Mesenchymal stem cell (in vitro differentiated cells and primary cell): Measurements from ENCODE around the gene HTR1A.

Source experiments
- DNase-seq: peaks from one replicate; pipeline ENCODE4 v3.0.0-alpha.2; 2013
- H2AFZ ChIP-seq: one replicate; pipeline ENCODE4 v1.6.1; 2013; ENCODE audit warnings: low read depth, mild to moderate bottlenecking, control low read depth, inconsistent platforms, low read length, moderate library complexity
- H2AK5ac ChIP-seq: 2 replicates; pipeline ENCODE4 v1.6.1; 2013; ENCODE audit warnings: low read length, moderate library complexity, mild to moderate bottlenecking, inconsistent platforms; ENCODE audit not compliant: severe bottlenecking
- H2BK120ac ChIP-seq: one replicate; pipeline ENCODE4 v1.6.1; 2013; ENCODE audit warnings: low read depth, mild to moderate bottlenecking, inconsistent platforms, low read length, moderate library complexity
- H2BK12ac ChIP-seq, 2 experiments: one replicate each; pipeline ENCODE4 v1.6.1; 2013; ENCODE audit warnings: inconsistent platforms in 2 of 2, low read length in 2 of 2, mild to moderate bottlenecking in 2 of 2, moderate library complexity in 2 of 2, control low read depth in 1 of 2
- H2BK15ac ChIP-seq: one replicate; pipeline ENCODE4 v1.6.1; 2013; ENCODE audit warnings: mild to moderate bottlenecking, low read depth, inconsistent platforms; ENCODE audit not compliant: poor library complexity, severe bottlenecking
- H2BK5ac ChIP-seq: 2 replicates; pipeline ENCODE4 v1.6.1; 2013; ENCODE audit warnings: low read depth, mild to moderate bottlenecking, low read length, control low read depth, inconsistent platforms; ENCODE audit not compliant: poor library complexity, severe bottlenecking
- H3K14ac ChIP-seq, 2 experiments: one replicate each; pipeline ENCODE4 v1.6.1; 2013; ENCODE audit warnings: inconsistent platforms in 2 of 2, low read length in 2 of 2, control low read depth in 1 of 2, mild to moderate bottlenecking in 1 of 2, moderate library complexity in 1 of 2
- H3K18ac ChIP-seq, 2 experiments: one replicate each; pipeline ENCODE4 v1.6.1; 2013; ENCODE audit warnings: inconsistent platforms in 2 of 2, low read length in 2 of 2, control low read depth in 1 of 2, low read depth in 1 of 2, mild to moderate bottlenecking in 1 of 2
- H3K23ac ChIP-seq, 2 experiments: one replicate each; pipeline ENCODE4 v1.6.1; 2013; ENCODE audit warnings: inconsistent platforms in 2 of 2, low read length in 2 of 2, mild to moderate bottlenecking in 2 of 2, moderate library complexity in 2 of 2, control low read depth in 1 of 2
- H3K27ac ChIP-seq: 2 replicates; pipeline ENCODE4 v1.5.1; 2013; ENCODE audit warnings: mild to moderate bottlenecking, moderate library complexity, low read length, control low read depth, inconsistent platforms; ENCODE audit not compliant: poor library complexity, severe bottlenecking
- H3K27me3 ChIP-seq, 2 experiments: 2 replicates each; pipeline versions ENCODE4 v1.6.1 to v1.7.0; 2013; ENCODE audit warnings: low read length in 2 of 2, mild to moderate bottlenecking in 2 of 2, moderate library complexity in 2 of 2, control low read depth in 1 of 2, inconsistent platforms in 1 of 2; ENCODE audit not compliant: control insufficient read depth in 1 of 2, insufficient read depth in 1 of 2
- H3K36me3 ChIP-seq, 2 experiments: 2 replicates each; pipeline versions ENCODE4 v1.6.1 to v1.7.0; 2013; ENCODE audit warnings: low read length in 2 of 2, control low read depth in 1 of 2, inconsistent platforms in 1 of 2, low read depth in 1 of 2, mild to moderate bottlenecking in 1 of 2; ENCODE audit not compliant: insufficient read depth in 2 of 2, control insufficient read depth in 1 of 2
- H3K4ac ChIP-seq, 2 experiments: one replicate each; pipeline ENCODE4 v1.6.1; 2013; ENCODE audit warnings: inconsistent platforms in 2 of 2, low read length in 2 of 2, mild to moderate bottlenecking in 2 of 2, moderate library complexity in 2 of 2, control low read depth in 1 of 2, low read depth in 1 of 2
- H3K4me1 ChIP-seq: 2 replicates; pipeline ENCODE4 v1.6.1; 2013; ENCODE audit warnings: low read depth, low read length, control low read depth; ENCODE audit not compliant: control insufficient read depth, insufficient read depth
- H3K4me2 ChIP-seq: 2 replicates; pipeline ENCODE4 v1.6.1; 2013; ENCODE audit warnings: low read length, mild to moderate bottlenecking, inconsistent platforms; ENCODE audit not compliant: poor library complexity, severe bottlenecking
- H3K4me3 ChIP-seq, 2 experiments: 2 replicates each; pipeline versions ENCODE4 v1.5.1 to v1.7.0; 2013; ENCODE audit warnings: low read length in 2 of 2, mild to moderate bottlenecking in 2 of 2, control low read depth in 1 of 2, low read depth in 1 of 2; ENCODE audit not compliant: insufficient read depth in 1 of 2
- H3K79me1 ChIP-seq: replicated peaks from 2 replicates; pipeline ENCODE4 v1.6.1; 2013; ENCODE audit warnings: mild to moderate bottlenecking, control low read depth, low read length, inconsistent platforms; ENCODE audit not compliant: poor library complexity, severe bottlenecking
- H3K9ac ChIP-seq: 2 replicates; pipeline ENCODE4 v1.7.0; 2013; ENCODE audit warnings: mild to moderate bottlenecking, low read length, moderate library complexity
- H3K9me3 ChIP-seq: 2 replicates; pipeline ENCODE4 v1.7.0; 2013; ENCODE audit warnings: mild to moderate bottlenecking, low read length; ENCODE audit not compliant: control insufficient read depth
- H4K8ac ChIP-seq: one replicate; pipeline ENCODE4 v1.6.1; 2013; ENCODE audit warnings: inconsistent platforms, mild to moderate bottlenecking, low read length, moderate library complexity
- H4K91ac ChIP-seq: one replicate; pipeline ENCODE4 v1.6.1; 2013; ENCODE audit warnings: mild to moderate bottlenecking, low read length, inconsistent platforms
- WGBS: methylation state at CpG from one replicate; pipeline ENCODE4 v1.1.7; 2013; ENCODE audit warnings: mixed read lengths; 5-methylcytosine and 5-hydroxymethylcytosine counted together

Gene HTR1A

DNA sequence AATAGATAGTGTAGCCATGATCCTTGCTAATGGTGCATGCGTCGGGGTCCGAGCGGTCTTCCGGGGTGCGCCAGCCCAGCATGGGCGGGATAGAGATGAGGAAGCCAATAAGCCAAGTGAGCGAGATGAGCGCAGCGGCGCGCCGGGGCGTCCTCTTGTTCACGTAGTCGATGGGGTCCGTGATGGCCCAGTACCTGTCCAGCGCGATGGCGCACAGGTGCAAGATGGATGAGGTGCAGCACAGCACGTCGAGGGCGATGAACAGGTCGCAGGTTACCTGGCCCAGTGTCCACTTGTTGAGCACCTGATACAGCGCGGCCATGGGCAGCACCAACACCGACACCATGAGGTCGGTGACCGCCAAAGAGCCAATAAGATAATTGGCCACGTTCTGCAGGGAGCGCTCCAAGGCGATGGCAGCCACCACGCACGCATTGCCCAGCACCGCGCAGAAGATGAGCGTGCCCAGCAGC, 1.1 kb downstream of the HTR1A start:
- Histone ChIP-seq H3K9me3 (peaks cover 5% of the 10 kb centered on the region), H3K4me2 (no peak overlapping the region), H3K27me3 (peaks cover 45 to 47% of the 10 kb centered on the region in 2 experiments), H2AK5ac (no peak overlapping the region), H2BK15ac (no peak overlapping the region), H3K27ac (no peak overlapping the region), H2BK12ac (no peak overlapping the region), H2BK120ac (no peak overlapping the region), H4K8ac (no peak overlapping the region), H3K36me3 (no peaks in the 10 kb centered on the region), H3K79me1 (no peaks in the 10 kb centered on the region), H3K9ac (no peak overlapping the region), H3K23ac (no peak overlapping the region), H3K4me3 (no peak overlapping the region), H2BK5ac (no peak overlapping the region), H2AFZ (no peak overlapping the region), H3K18ac (no peak overlapping the region), H3K4ac (no peak overlapping the region), H4K91ac (no peak overlapping the region), H3K4me1 (peaks cover 12% of the 10 kb centered on the region), H3K14ac (no peak overlapping the region)
- DNase-seq, result no peak
- 29% methylated on average over 37 of the region's 37 CpGs for WGBS

DNA sequence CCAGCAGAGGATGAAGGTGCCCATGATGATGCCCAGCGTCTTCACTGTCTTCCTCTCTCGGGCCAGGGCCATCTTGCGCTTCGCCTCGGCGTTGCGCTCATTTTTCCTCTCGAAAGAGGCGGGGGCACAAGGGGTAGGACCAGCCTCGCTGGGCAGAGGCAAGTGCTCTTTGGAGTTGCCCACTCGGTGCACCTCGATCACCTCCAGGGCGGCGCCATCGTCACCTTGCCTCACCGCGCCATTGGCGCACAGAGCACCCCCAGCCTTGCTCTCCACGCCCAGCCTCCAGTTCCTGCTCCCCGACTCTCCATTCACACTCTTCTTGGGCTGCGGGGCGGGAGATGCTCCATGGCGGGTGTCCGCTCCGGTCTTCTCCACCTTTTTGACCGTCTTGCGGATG, 1.6 kb downstream of the HTR1A start:
- H3K23ac ChIP-seq, result no peak overlapping the region
- no peak overlapping the region for H2BK120ac ChIP-seq
- peaks cover 5% of the 10 kb centered on the region for H3K9me3 ChIP-seq
- peaks cover 45 to 47% of the 10 kb centered on the region in 2 experiments for H3K27me3 ChIP-seq
- H3K4me3 ChIP-seq, result no peak overlapping the region
- no peak overlapping the region for H3K9ac ChIP-seq
- DNase-seq, result no peak
- no peak overlapping the region for H2BK5ac ChIP-seq
- no peak overlapping the region for H4K8ac ChIP-seq
- H3K4me2 ChIP-seq, result no peak overlapping the region
- H3K4ac ChIP-seq, result no peak overlapping the region
- H3K18ac ChIP-seq, result no peak overlapping the region
- no peak overlapping the region for H2BK12ac ChIP-seq
- no peaks in the 10 kb centered on the region for H3K79me1 ChIP-seq
- no peak overlapping the region for H3K27ac ChIP-seq
- no peak overlapping the region for H2AFZ ChIP-seq
- H2AK5ac ChIP-seq, result no peak overlapping the region
- WGBS, result 45% methylated on average over 27 of the region's 27 CpGs
- H4K91ac ChIP-seq, result no peak overlapping the region
- no peaks in the 10 kb centered on the region for H3K36me3 ChIP-seq
- H2BK15ac ChIP-seq, result no peak overlapping the region
- no peak overlapping the region for H3K14ac ChIP-seq
- peaks cover 12% of the 10 kb centered on the region for H3K4me1 ChIP-seq

DNA sequence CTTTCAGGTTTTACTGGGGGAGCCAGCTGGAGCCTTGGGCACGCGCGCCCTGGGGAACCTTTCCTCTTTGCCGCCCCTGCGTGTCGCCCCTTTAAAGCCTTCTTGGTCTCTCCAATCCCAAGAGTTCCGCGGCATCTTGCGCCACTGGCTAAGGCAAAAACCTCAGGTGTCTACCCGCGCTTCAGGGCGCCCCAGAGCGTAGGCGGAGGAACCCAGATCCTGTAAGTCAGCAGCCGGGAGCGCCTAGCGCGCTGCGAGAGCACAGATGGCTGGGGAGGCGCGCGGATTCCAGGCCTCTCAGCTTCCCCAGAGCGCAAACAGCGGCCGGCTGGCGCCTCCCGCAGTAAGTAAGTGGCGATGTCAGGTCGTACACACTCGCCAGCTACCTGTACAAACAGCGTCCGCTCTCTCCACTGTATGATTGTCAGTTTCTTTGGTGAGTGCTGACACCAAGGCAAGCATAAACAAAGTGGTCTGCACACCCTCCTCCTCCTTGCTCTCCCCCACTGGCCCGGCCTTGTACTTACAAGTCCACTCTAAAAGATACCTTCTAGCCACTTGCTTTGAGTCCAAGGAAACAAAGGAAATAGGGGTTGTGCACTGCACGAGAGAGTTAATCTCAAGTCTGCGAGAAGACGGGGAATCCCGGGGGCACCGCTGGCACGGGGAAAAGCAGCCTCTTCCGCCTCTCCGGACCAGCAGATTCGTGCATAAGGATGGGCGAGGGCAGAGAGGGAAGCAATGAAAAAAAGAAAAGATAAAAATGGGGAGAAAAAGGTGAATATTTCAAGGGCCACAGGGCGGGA, 2.9 kb downstream of the HTR1A start:
- Histone ChIP-seq H3K36me3 (no peaks in the 10 kb centered on the region), H3K9me3 (peaks cover 5% of the 10 kb centered on the region), H3K4me1 (peaks cover 12% of the 10 kb centered on the region), H2BK15ac (no peak overlapping the region), H3K4me2 (peak overlapping the region; percentile 45), H4K8ac (no peak overlapping the region), H3K4me3 (no peak overlapping the region), H3K9ac (no peak overlapping the region), H3K27me3 (peaks cover 45 to 47% of the 10 kb centered on the region in 2 experiments), H3K23ac (peak overlapping the region in 1 of 2 experiments; percentile 47), H3K4ac (no peak overlapping the region), H3K27ac (no peak overlapping the region), H2BK5ac (no peak overlapping the region), H3K14ac (no peak overlapping the region), H3K18ac (no peak overlapping the region), H2BK120ac (no peak overlapping the region), H2BK12ac (no peak overlapping the region), H2AFZ (no peak overlapping the region), H4K91ac (no peak overlapping the region), H2AK5ac (no peak overlapping the region), H3K79me1 (no peaks in the 10 kb centered on the region)
- DNase-seq, result no peak
- WGBS, result 5% methylated on average over 43 of the region's 44 CpGs

DNA sequence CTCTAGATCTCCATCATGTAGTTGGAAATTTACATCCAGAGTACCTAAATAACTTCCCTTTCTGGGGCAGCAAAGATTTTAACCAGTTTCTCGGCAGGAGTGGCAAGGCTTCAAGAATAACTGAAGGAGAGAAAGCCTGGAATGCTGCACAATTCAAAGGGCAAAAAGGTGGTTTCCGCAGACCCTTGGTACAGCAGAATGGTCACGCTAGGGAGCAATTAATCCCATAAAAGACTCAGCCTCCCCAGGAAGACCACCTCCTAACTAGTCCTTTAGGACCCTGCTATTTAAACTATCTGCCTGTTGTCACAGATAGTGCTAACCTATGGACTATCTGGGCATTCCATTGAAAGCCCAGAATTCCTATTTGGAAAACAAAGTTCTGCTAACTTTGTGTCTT, 3.6 kb downstream of the HTR1A start:
- 29% methylated on average over 3 of the region's 3 CpGs for WGBS
- Histone ChIP-seq H3K14ac (no peak overlapping the region), H3K4me1 (peaks cover 12% of the 10 kb centered on the region), H2BK15ac (no peak overlapping the region), H4K91ac (no peak overlapping the region), H3K27me3 (peaks cover 45 to 47% of the 10 kb centered on the region in 2 experiments), H2AK5ac (no peak overlapping the region), H2BK5ac (no peak overlapping the region), H3K9ac (no peak overlapping the region), H3K23ac (no peak overlapping the region), H3K4me3 (no peak overlapping the region), H2BK12ac (no peak overlapping the region), H3K27ac (no peak overlapping the region), H3K4ac (no peak overlapping the region), H3K36me3 (no peaks in the 10 kb centered on the region), H3K4me2 (no peak overlapping the region), H3K9me3 (peaks cover 5% of the 10 kb centered on the region), H4K8ac (no peak overlapping the region), H3K79me1 (no peaks in the 10 kb centered on the region), H2AFZ (no peak overlapping the region), H2BK120ac (no peak overlapping the region), H3K18ac (no peak overlapping the region)
- DNase-seq, result no peak
